Liver (tissue), 3 donors: ENCODE data around the gene RNF214.

Experiments
- CTCF ChIP-seq: fragments of 150-350 bp; IDR thresholded peaks from 2 replicates; pipeline ENCODE4 v1.5.1; 2017; ENCODE audit warnings: improper control_type of control experiment, low read depth, low read length; ENCODE audit not compliant: missing input control
- FOXA1 ChIP-seq: IDR thresholded peaks from 2 replicates; pipeline ENCODE4 v1.6.1; 2016; ENCODE audit warnings: antibody characterized with exemption
- JUND ChIP-seq, 2 donors: IDR thresholded peaks; 2 replicates each; pipeline ENCODE4 v1.6.1; 2016; ENCODE audit warnings: antibody characterized with exemption in 2 of 2
- MAX ChIP-seq: IDR thresholded peaks from 2 replicates; pipeline ENCODE4 v1.6.1; 2016; ENCODE audit warnings: antibody characterized with exemption
- TAF1 ChIP-seq: conservative IDR thresholded peaks from 2 replicates; pipeline ENCODE4 v1.6.1; 2016; ENCODE audit warnings: antibody characterized with exemption, mild to moderate bottlenecking
- YY1 ChIP-seq: IDR thresholded peaks from 2 replicates; pipeline ENCODE4 v1.6.1; 2016; ENCODE audit warnings: antibody characterized with exemption, mild to moderate bottlenecking
- donor health status: healthy.
- donor health status: healthy.

- TF ChIP-seq CTCF, result no peak
- no peak for TF ChIP-seq JUND (IDR thresholded peaks at IDR 0.05)
- TF ChIP-seq YY1, result no peak
- TF ChIP-seq FOXA1, result no peak
- no peak for TF ChIP-seq TAF1
- TF ChIP-seq MAX, result no peak
Measured at GRCh38 chr11:117300283-117300663, 67.8 kb downstream of the RNF214 start.
